ENCODE results near the gene SEMA6D.
A peak's percentile ranks its signal among the peaks of the same experiment; 100 is the strongest.

The SEMA6D gene

GRCh38 chr15:47716516-47716915 is 789 bp upstream of the SEMA6D start:
- TF ChIP-seq, protein P1, sequence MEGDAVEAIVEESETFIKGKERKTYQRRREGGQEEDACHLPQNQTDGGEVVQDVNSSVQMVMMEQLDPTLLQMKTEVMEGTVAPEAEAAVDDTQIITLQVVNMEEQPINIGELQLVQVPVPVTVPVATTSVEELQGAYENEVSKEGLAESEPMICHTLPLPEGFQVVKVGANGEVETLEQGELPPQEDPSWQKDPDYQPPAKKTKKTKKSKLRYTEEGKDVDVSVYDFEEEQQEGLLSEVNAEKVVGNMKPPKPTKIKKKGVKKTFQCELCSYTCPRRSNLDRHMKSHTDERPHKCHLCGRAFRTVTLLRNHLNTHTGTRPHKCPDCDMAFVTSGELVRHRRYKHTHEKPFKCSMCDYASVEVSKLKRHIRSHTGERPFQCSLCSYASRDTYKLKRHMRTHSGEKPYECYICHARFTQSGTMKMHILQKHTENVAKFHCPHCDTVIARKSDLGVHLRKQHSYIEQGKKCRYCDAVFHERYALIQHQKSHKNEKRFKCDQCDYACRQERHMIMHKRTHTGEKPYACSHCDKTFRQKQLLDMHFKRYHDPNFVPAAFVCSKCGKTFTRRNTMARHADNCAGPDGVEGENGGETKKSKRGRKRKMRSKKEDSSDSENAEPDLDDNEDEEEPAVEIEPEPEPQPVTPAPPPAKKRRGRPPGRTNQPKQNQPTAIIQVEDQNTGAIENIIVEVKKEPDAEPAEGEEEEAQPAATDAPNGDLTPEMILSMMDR (IDR thresholded peaks at IDR 0.05; ENCODE audit: low read depth, low read length), result no peak
- peak overlapping the region in 1 of 2 donors; percentile 61 for H3K4me3 ChIP-seq (replicated peaks in 1 of 2; ENCODE audit: low read depth in 2 of 2, low read length in 2 of 2)
- DNase-seq (ENCODE audit: low read depth in 2 of 2), result no peak

DNA sequence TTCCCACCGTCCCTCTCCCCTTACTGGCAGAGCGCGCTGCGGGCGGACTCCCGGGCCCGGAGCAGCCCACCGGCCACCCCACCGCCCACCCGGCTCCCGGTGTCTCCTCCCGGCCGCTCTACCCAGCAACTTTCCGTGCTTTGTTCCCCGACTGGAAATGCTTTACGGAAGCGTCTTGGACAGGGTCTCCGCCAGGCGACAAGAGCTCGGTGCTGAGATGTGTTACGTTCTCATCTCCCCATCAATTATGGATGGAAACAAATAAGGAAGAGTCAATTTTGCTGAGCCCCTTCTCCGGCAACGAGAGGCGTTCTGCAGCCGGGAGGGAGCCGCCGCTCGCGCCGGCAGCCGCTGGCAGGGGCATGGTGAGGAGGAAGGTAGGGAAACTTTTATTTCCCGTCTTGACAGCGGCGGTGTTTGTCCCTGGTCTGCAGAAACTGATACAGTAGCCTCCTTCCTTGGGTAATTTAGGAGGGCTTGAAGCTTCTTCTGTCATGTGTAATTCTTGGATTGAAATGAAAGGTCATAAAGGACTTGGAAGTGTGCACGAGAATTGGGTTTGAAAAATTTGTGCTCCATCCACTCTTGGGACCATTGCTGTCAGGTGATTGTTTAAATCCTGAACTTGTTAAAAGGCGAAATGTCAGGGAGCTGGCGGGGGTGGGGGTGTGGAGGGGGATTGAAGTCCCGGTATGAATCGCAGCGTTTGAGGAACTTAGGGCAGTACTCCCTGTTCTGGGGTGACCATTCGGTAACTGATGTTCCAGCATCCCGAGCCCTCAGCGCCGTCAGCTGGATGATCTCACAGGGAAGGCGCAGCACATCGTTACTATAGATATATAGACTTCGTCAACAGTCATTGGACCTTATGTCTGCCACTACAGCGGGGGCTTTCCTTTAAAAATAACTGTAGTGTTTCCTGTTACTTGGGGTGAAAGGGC is 1.5 kb downstream of the SEMA6D start:
- DNase-seq (ENCODE audit: low read depth in 2 of 2), result peak; percentile 14 to 32
- peak overlapping the region; percentile 61 to 65 for H3K4me3 ChIP-seq (replicated peaks in 1 of 2; ENCODE audit: low read depth in 2 of 2, low read length in 2 of 2)
- TF ChIP-seq, protein P1 (IDR thresholded peaks at IDR 0.05; ENCODE audit: low read depth, low read length), result no peak

GRCh38 chr15:47719730-47720129 is 2.4 kb downstream of the SEMA6D start:
- no peak for DNase-seq (ENCODE audit: low read depth in 2 of 2)
- H3K4me3 ChIP-seq (replicated peaks in 1 of 2; ENCODE audit: low read depth in 2 of 2, low read length in 2 of 2), result no peak overlapping the region
- TF ChIP-seq, protein P1 (IDR thresholded peaks at IDR 0.05; ENCODE audit: low read depth, low read length), result no peak

DNA sequence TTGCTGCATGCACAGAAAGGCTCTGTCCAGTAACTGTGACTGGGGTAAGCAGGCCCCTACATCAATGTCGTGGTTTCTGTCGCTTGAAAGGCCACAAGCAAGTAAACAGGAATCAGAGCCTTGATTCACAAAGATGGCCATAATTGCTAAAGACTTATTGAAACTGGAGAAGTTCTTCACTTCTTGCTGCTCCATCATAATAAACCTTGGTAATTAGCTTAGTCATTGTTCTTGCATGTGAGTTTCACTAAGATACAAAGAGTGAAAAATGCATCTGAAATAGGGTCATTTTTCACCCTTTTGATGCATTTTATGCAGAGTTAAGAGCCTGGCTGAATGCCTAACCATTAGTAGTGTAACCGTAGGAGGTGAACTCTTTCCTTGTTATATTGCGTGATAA is 3.2 kb downstream of the SEMA6D start:
- TF ChIP-seq, protein P1 (IDR thresholded peaks at IDR 0.05; ENCODE audit: low read depth, low read length), result no peak
- no peak overlapping the region for H3K4me3 ChIP-seq (replicated peaks in 1 of 2; ENCODE audit: low read depth in 2 of 2, low read length in 2 of 2)
- no peak for DNase-seq (ENCODE audit: low read depth in 2 of 2)

GRCh38 chr15:47721676-47722075 is 4.4 kb downstream of the SEMA6D start:
- H3K4me3 ChIP-seq (replicated peaks in 1 of 2; ENCODE audit: low read depth in 2 of 2, low read length in 2 of 2), result no peak overlapping the region
- DNase-seq (ENCODE audit: low read depth in 2 of 2), result no peak
- TF ChIP-seq, protein P1 (IDR thresholded peaks at IDR 0.05; ENCODE audit: low read depth, low read length), result no peak

- no peak overlapping the region for H3K4me3 ChIP-seq (replicated peaks in 1 of 2; ENCODE audit: low read depth in 2 of 2, low read length in 2 of 2)
- DNase-seq (ENCODE audit: low read depth in 2 of 2), result no peak
- TF ChIP-seq, protein P1 (IDR thresholded peaks at IDR 0.05; ENCODE audit: low read depth, low read length), result no peak
Observed at GRCh38 chr15:47724346-47724745, 7.0 kb downstream of the SEMA6D start.
